HepG2 (cell line): Measurements from ENCODE around the gene ZNF174. TPM values are rescaled to one million over a fixed set of nuclear protein-coding genes. Genes with fewer than 3 reads are reported as not detected.
A peak's percentile ranks its signal among the peaks of the same experiment; 100 is the strongest.

Experiments used
- CAMTA2 ChIP-seq: sonication (generic); formaldehyde crosslinking; IDR thresholded peaks from 2 replicates; pipeline ENCODE4 v1.4.0; 2020; ENCODE audit warnings: mild to moderate bottlenecking, missing genetic modification reagents, borderline replicate concordance
- ELF1 ChIP-seq: sonication (generic); formaldehyde crosslinking; IDR thresholded peaks from 2 replicates; pipeline ENCODE4 v1.4.0; 2020; ENCODE audit warnings: missing genetic modification reagents
- FOXA3 ChIP-seq: IDR thresholded peaks from 2 replicates; pipeline ENCODE4 v1.6.1; 2016; ENCODE audit warnings: missing genetic modification reagents, missing compliant biosample characterization
- HMGXB3 ChIP-seq: sonication (generic); formaldehyde crosslinking; IDR thresholded peaks from 2 replicates; pipeline ENCODE4 v1.4.0; 2020; ENCODE audit warnings: missing genetic modification reagents, borderline replicate concordance
- KDM2A ChIP-seq: sonication (generic); formaldehyde crosslinking; IDR thresholded peaks from 2 replicates; pipeline ENCODE4 v1.4.0; 2020; ENCODE audit warnings: low read depth, missing genetic modification reagents, borderline replicate concordance
- KLF11 ChIP-seq: IDR thresholded peaks from 2 replicates; pipeline ENCODE4 v1.6.1; 2016; ENCODE audit warnings: missing compliant biosample characterization
- MEF2D ChIP-seq: sonication (generic); formaldehyde crosslinking; IDR thresholded peaks from 2 replicates; pipeline ENCODE4 v1.5.1; 2020; ENCODE audit warnings: mild to moderate bottlenecking, missing genetic modification reagents
- MTF1 ChIP-seq: sonication (generic); formaldehyde crosslinking; IDR thresholded peaks from 2 replicates; pipeline ENCODE4 v1.5.0; 2020; ENCODE audit warnings: missing genetic modification reagents
- NR2C2 ChIP-seq: sonication (generic); formaldehyde crosslinking; IDR thresholded peaks from 2 replicates; pipeline ENCODE4 v1.4.0; 2020; ENCODE audit warnings: missing genetic modification reagents, mild to moderate bottlenecking, moderate library complexity, borderline replicate concordance
- SOX5 ChIP-seq: IDR thresholded peaks from 2 replicates; pipeline ENCODE4 v1.6.1; 2016; ENCODE audit warnings: borderline replicate concordance
- TCF12 ChIP-seq, 2 experiments: fragments of 450-650 bp in 1 of 2; sonication (generic) in 1 of 2; formaldehyde crosslinking in 1 of 2; IDR thresholded peaks; 2 replicates each; pipeline versions ENCODE4 v1.6.1 to v1.8.0; 2017 to 2022; ENCODE audit warnings: antibody characterized with exemption in 1 of 2, mild to moderate bottlenecking in 1 of 2, missing genetic modification reagents in 1 of 2, moderate library complexity in 1 of 2
- TOPORS ChIP-seq: sonication (generic); formaldehyde crosslinking; IDR thresholded peaks from 2 replicates; pipeline ENCODE4 v1.8.0; 2023; ENCODE audit warnings: mild to moderate bottlenecking, missing genetic modification reagents
- ZC3H13 ChIP-seq: sonication (generic); formaldehyde crosslinking; IDR thresholded peaks from 2 replicates; pipeline ENCODE4 v1.8.1; 2023; ENCODE audit warnings: mild to moderate bottlenecking, missing genetic modification reagents, moderate library complexity
- ZKSCAN5 ChIP-seq: sonication (generic); formaldehyde crosslinking; IDR thresholded peaks from 2 replicates; pipeline ENCODE4 v1.5.1; 2020; ENCODE audit warnings: mild to moderate bottlenecking, missing genetic modification reagents
- ZNF207 ChIP-seq: fragments of 450-650 bp; IDR thresholded peaks from 2 replicates; pipeline ENCODE4 v1.6.1; 2016; ENCODE audit warnings: antibody characterized with exemption, borderline replicate concordance
- ZNF431 ChIP-seq: sonication (generic); formaldehyde crosslinking; IDR thresholded peaks from 2 replicates; pipeline ENCODE4 v1.9.0; 2022; ENCODE audit warnings: missing genetic modification reagents, low read depth, mild to moderate bottlenecking, borderline replicate concordance
- ZNF503 ChIP-seq: sonication (generic); formaldehyde crosslinking; IDR thresholded peaks from 2 replicates; pipeline ENCODE4 v1.4.0; 2020; ENCODE audit warnings: missing genetic modification reagents
- ZNF564 ChIP-seq: sonication (generic); formaldehyde crosslinking; IDR thresholded peaks from 2 replicates; pipeline ENCODE4 v1.8.1; 2023; ENCODE audit warnings: mild to moderate bottlenecking, missing genetic modification reagents
- ZNF652 ChIP-seq: IDR thresholded peaks from 2 replicates; pipeline ENCODE4 v1.6.1; 2016; ENCODE audit warnings: low read depth, borderline replicate concordance
- ZNF672 ChIP-seq: sonication (generic); formaldehyde crosslinking; IDR thresholded peaks from 2 replicates; pipeline ENCODE4 v1.8.1; 2022; ENCODE audit warnings: missing genetic modification reagents
- polyA plus RNA-seq, 8 experiments: library from polyadenylated mRNA; depleted of rRNA in 3 of 8; stranded (reverse) in 7 of 8; unstranded in 1 of 8; fragments of >200 nt; fragmentation: Illumina TruSeq in 4 of 8; extraction: Trizol in 4 of 8; gene quantifications; 2 replicates each; pipeline versions ENCODE4 v1.2.1 to v1.2.3, GENCODE V29; 2011 to 2016; ENCODE audit warnings: low read depth in 4 of 8, missing spikeins in 1 of 8, mixed read lengths in 1 of 8; ENCODE audit not compliant: insufficient read depth in 1 of 8
- total RNA-seq, 5 experiments: library from RNA; depleted of rRNA; stranded (reverse); fragments of >200 nt; fragmentation: Illumina TruSeq; extraction: Trizol; gene quantifications; 2 replicates each; pipeline ENCODE4 v1.2.3, GENCODE V29; 2016; ENCODE audit warnings: low read depth in 1 of 5
- TF ChIP-seq, protein P1 (sequence below): sonication (generic); formaldehyde crosslinking; IDR thresholded peaks from 2 replicates; pipeline ENCODE4 v1.5.0; 2020; ENCODE audit warnings: mild to moderate bottlenecking, missing genetic modification reagents
- TF ChIP-seq, protein P2 (sequence below): IDR thresholded peaks from 2 replicates; pipeline ENCODE4 v1.6.1; 2016; ENCODE audit warnings: control low read depth

Gene ZNF174
- total and polyA plus RNA-seq, 2 of the 13 experiments (the other 11 are each of a cell fraction or from before 2014, with no cell fraction given): 8.3 to 10.6 TPM

DNA sequence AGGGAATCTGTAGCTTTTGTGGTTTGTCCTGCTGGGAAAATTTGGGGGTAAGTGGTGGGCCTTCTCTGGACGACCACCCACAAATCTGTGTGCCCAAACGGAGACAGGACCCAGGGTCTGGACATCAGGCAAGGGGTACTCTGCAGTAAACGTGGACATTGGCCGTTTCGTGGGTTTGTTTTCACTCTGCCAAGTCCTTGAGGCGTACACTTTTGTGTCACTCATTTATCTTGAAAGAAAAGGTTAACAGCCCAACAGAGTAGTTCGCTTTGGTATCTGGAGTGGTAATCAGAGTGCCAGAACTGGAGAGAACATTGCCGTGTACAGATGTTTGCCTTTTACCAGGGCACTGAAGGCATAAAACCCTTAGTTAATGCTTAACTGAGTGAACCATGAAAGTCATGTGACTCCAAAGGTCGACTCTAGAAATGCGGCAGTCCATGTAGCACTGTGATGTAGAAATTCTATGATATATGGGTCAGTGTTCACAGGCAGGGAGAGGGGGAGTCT is 57.9 kb downstream of the ZNF174 start (continued):
- TF ChIP-seq, protein P1, sequence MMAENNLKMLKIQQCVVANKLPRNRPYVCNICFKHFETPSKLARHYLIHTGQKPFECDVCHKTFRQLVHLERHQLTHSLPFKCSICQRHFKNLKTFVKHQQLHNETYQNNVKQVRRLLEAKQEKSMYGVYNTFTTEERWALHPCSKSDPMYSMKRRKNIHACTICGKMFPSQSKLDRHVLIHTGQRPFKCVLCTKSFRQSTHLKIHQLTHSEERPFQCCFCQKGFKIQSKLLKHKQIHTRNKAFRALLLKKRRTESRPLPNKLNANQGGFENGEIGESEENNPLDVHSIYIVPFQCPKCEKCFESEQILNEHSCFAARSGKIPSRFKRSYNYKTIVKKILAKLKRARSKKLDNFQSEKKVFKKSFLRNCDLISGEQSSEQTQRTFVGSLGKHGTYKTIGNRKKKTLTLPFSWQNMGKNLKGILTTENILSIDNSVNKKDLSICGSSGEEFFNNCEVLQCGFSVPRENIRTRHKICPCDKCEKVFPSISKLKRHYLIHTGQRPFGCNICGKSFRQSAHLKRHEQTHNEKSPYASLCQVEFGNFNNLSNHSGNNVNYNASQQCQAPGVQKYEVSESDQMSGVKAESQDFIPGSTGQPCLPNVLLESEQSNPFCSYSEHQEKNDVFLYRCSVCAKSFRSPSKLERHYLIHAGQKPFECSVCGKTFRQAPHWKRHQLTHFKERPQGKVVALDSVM (CRISPR knock-in tag): no peak
- TF ChIP-seq SOX5 (CRISPR knock-in tag) (peak; percentile 54; the same call in 1 of the 2 replicates), KDM2A (CRISPR knock-in tag) (no peak), MTF1 (CRISPR knock-in tag) (no peak), TOPORS (CRISPR knock-in tag) (0 out of 2 replicates have a peak, but pooled peaks have one; percentile 14), ZC3H13 (CRISPR knock-in tag) (no peak), TCF12 (IDR thresholded peaks at IDR 0.05) (no peak), TCF12 (CRISPR knock-in tag; IDR thresholded peaks at IDR 0.05) (no peak), ZNF207 (no peak), ELF1 (CRISPR knock-in tag) (peak; percentile 25; the same call in 1 of the 2 replicates), CAMTA2 (CRISPR knock-in tag) (no peak), MEF2D (CRISPR knock-in tag) (no peak), ZKSCAN5 (CRISPR knock-in tag) (no peak), HMGXB3 (CRISPR knock-in tag) (no peak), ZNF431 (no peak), FOXA3 (CRISPR knock-in tag) (peak; percentile 40; the same call in 1 of the 2 replicates), NR2C2 (CRISPR knock-in tag) (peak; percentile 69), ZNF503 (CRISPR knock-in tag) (no peak; the same call in 1 of the 2 replicates), ZNF564 (CRISPR knock-in tag) (no peak), ZNF652 (CRISPR knock-in tag) (0 out of 2 replicates have a peak, but pooled peaks have one; percentile 8), KLF11 (CRISPR knock-in tag) (no peak), ZNF672 (no peak)
- TF ChIP-seq, protein P2, sequence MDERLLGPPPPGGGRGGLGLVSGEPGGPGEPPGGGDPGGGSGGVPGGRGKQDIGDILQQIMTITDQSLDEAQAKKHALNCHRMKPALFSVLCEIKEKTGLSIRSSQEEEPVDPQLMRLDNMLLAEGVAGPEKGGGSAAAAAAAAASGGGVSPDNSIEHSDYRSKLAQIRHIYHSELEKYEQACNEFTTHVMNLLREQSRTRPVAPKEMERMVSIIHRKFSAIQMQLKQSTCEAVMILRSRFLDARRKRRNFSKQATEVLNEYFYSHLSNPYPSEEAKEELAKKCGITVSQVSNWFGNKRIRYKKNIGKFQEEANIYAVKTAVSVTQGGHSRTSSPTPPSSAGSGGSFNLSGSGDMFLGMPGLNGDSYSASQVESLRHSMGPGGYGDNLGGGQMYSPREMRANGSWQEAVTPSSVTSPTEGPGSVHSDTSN (CRISPR knock-in tag): no peak
